SIG-M5 treated with dmso at 0.1 percent for 504 hours (cell line): ENCODE results near the gene MMRN1.

Experiments used
- DNase-seq: peaks from one replicate; lab custom pipeline; 2025; ENCODE audit not compliant: unreplicated experiment; lab: John Stamatoyannopoulos, UW

MMRN1 gene

DNA sequence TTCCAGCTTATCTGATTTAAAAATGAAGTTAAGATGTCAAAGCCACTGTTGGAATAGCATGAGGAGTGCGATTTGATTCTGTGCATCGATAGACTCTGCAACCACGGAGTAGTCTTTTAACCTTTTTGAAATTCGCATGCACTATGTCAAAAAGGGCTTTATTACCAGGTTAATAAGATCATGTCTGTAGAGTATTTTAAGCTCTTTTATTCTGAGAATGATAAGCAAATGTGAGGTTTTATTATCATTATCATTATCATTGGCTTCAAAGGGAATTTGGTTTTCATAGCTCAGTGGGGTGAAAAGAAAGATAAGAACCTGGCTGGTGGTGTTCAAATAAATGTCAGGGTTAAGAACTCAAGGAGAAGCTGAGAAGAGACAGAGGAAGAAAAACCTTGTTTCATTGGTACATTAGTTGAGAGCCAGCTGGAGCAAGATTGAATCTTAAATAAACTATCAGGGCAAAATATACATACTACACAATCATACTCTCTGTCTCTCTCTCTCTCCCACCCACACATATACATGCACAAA lies 102.6 kb downstream of the MMRN1 start:
- no peak for DNase-seq

DNA sequence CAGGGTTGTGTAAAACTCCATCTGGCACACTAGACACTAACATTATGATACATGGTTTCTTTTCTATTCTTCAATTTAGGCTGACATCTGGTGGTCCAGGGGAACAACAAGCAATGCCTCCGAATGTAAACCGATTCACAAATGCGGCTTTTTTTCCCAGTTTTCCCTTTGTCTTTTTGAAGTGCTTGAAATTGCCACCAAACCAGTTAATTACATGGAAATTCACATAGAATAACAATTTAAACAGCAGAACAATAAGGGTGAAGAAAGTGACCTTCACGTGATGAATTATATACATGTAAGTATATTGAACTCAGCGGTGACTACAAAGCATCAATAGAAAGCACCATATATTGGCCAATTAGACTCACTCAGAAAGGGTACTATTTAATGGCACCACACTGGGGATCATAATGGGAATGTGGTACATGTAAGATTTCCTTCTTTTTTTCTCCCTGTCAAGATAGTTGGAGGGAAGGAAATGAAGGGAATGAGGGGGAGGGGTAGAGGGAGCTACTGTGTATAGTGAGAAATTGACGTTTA lies 103.9 kb downstream of the MMRN1 start:
- DNase-seq = no peak

- DNase-seq = no peak
Measured at GRCh38 chr4:90001023-90001422, 106.4 kb downstream of the MMRN1 start.

DNA sequence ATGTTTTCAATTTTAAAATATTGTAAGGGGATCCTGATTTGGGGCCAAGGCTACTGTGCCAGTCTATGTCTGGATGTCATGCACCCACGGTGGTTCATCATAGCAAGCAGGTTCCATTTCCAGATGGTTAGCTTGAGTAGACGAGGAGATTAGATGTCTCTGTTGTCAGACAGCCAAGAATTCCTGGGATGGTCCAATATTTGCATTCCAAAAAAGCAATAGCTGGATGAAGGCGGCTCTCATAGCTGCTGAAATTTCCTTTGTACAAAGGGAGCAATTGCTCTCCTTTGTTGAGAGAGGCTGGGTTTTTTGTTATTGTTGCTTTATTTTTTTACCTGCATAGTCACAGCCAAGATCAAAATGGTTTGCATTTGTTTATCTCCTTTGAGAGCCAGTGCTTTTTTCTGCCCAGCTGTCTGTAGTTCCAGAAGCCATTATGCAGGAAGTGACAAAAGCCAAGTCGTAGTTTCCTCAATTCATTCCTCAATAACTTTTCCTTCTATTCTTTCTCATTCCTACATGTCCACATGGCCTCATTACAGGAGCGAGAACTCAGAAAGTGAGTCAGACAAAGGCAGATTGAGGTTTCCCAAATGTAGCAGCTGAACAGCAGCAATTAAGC lies 107.9 kb downstream of the MMRN1 start:
- DNase-seq = no peak
